MM.1S (cell line): ENCODE results near the gene USP10.
A peak's percentile ranks its signal among the peaks of the same experiment; 100 is the strongest.

Source experiments
- DNase-seq: peaks from one replicate; pipeline ENCODE4 v3.0.0-alpha.2; 2015
- H2AFZ ChIP-seq: fragments of 300-600 bp; sonication (generic); 2 replicates; pipeline ENCODE4 v1.6.0; 2016; ENCODE audit warnings: antibody characterized with exemption, low read length
- H3F3A ChIP-seq: fragments of 300-600 bp; sonication (generic); 2 replicates; pipeline ENCODE4 v1.6.1; 2016; ENCODE audit warnings: mild to moderate bottlenecking, antibody characterized with exemption, low read length, moderate library complexity, mixed read lengths; ENCODE audit not compliant: insufficient read depth
- H3K27ac ChIP-seq: fragments of 300-600 bp; sonication (generic); 2 replicates; pipeline ENCODE4 v1.5.1; 2016; ENCODE audit warnings: mild to moderate bottlenecking, low read length
- H3K27me3 ChIP-seq: fragments of 300-600 bp; sonication (generic); replicated peaks from 2 replicates; pipeline ENCODE4 v1.6.0; 2016; ENCODE audit warnings: low read length; ENCODE audit not compliant: insufficient read depth
- H3K36me3 ChIP-seq: fragments of 300-600 bp; sonication (generic); replicated peaks from 2 replicates; pipeline ENCODE4 v1.6.1; 2016; ENCODE audit warnings: mild to moderate bottlenecking, low read length, mixed read lengths; ENCODE audit not compliant: insufficient read depth
- H3K4me1 ChIP-seq: fragments of 300-600 bp; sonication (generic); 2 replicates; pipeline ENCODE4 v1.6.1; 2016; ENCODE audit warnings: low read length, mixed read lengths
- H3K4me2 ChIP-seq: fragments of 300-600 bp; sonication (generic); 2 replicates; pipeline ENCODE4 v1.6.0; 2016; ENCODE audit warnings: low read depth, low read length
- H3K4me3 ChIP-seq: fragments of 300-600 bp; sonication (generic); 2 replicates; pipeline ENCODE4 v1.5.1; 2016; ENCODE audit warnings: low read length, mixed read lengths
- H3K79me2 ChIP-seq: fragments of 300-600 bp; sonication (generic); 2 replicates; pipeline ENCODE4 v1.6.1; 2016; ENCODE audit warnings: mixed run types, low read length, mixed read lengths
- H3K9ac ChIP-seq: fragments of 300-600 bp; sonication (generic); 2 replicates; pipeline ENCODE4 v1.6.1; 2016; ENCODE audit warnings: low read length, mixed read lengths
- H3K9me2 ChIP-seq: fragments of 300-600 bp; sonication (generic); replicated peaks from 2 replicates; pipeline ENCODE4 v1.6.1; 2016; ENCODE audit warnings: mild to moderate bottlenecking, low read length, mixed read lengths; ENCODE audit not compliant: insufficient read depth
- H3K9me3 ChIP-seq: fragments of 300-600 bp; sonication (generic); replicated peaks from 2 replicates; pipeline ENCODE4 v1.6.1; 2016; ENCODE audit warnings: mild to moderate bottlenecking, low read length, mixed read lengths; ENCODE audit not compliant: insufficient read depth
- H4K20me1 ChIP-seq: fragments of 300-600 bp; sonication (generic); 2 replicates; pipeline ENCODE4 v1.6.1; 2016; ENCODE audit warnings: mild to moderate bottlenecking, low read length, moderate library complexity, mixed read lengths; ENCODE audit not compliant: insufficient read depth
- EZH2 ChIP-seq: fragments of 300-600 bp; sonication (generic); optimal IDR thresholded peaks from 2 replicates; pipeline ENCODE3; 2017; ENCODE audit warnings: low read depth, mild to moderate bottlenecking, antibody characterized with exemption, low read length, mixed read lengths
- EZH2phosphoT487 ChIP-seq: fragments of 300-600 bp; sonication (generic); IDR thresholded peaks from 2 replicates; pipeline ENCODE4 v1.6.1; 2018; ENCODE audit warnings: antibody characterized with exemption, low read length
- TF ChIP-seq, protein P1 (sequence below): fragments of 300-600 bp; sonication (generic); IDR thresholded peaks from 2 replicates; pipeline ENCODE4 v1.5.1; 2016; ENCODE audit warnings: antibody characterized with exemption, low read length, mixed read lengths

USP10 gene

DNA sequence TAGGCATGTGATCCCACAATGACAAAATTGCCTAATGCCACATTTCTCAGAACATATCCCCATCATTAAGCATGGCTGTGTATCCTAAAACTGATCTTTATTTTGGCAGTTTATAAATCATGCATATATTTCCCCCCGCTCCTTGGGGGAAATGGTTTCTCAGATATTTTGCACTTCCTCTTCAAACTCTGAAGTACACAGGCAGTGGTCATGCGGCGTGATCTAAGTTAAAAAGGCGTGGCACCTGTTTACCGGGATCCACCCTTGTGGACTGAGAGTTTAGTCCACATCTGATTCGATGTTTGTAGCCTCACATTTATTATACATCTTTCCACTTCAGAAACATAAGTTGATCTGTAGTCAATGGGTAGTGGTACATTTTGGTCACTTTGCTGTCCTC lies 51.4 kb downstream of the USP10 start:
- Histone ChIP-seq H3K36me3 (no peaks in the 10 kb centered on the region), H3K27me3 (no peaks in the 10 kb centered on the region), H4K20me1 (0 out of 2 replicates have a peak, but pooled peaks cover 11% of the 10 kb centered on the region), H3K9ac (no peak overlapping the region), H3F3A (peaks cover 7% of the 10 kb centered on the region; the same call in 1 of the 2 replicates), H3K9me3 (no peaks in the 10 kb centered on the region), H3K27ac (no peak overlapping the region), H3K9me2 (no peaks in the 10 kb centered on the region), H3K79me2 (peaks cover 22% of the 10 kb centered on the region), H2AFZ (no peak overlapping the region), H3K4me3 (no peak overlapping the region), H3K4me2 (no peak overlapping the region), H3K4me1 (peaks cover 15% of the 10 kb centered on the region)
- no peak for DNase-seq
- TF ChIP-seq, protein P1, sequence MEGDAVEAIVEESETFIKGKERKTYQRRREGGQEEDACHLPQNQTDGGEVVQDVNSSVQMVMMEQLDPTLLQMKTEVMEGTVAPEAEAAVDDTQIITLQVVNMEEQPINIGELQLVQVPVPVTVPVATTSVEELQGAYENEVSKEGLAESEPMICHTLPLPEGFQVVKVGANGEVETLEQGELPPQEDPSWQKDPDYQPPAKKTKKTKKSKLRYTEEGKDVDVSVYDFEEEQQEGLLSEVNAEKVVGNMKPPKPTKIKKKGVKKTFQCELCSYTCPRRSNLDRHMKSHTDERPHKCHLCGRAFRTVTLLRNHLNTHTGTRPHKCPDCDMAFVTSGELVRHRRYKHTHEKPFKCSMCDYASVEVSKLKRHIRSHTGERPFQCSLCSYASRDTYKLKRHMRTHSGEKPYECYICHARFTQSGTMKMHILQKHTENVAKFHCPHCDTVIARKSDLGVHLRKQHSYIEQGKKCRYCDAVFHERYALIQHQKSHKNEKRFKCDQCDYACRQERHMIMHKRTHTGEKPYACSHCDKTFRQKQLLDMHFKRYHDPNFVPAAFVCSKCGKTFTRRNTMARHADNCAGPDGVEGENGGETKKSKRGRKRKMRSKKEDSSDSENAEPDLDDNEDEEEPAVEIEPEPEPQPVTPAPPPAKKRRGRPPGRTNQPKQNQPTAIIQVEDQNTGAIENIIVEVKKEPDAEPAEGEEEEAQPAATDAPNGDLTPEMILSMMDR, result no peak
- TF ChIP-seq EZH2 (no peak), EZH2phosphoT487 (no peak)

GRCh38 chr16:84751947-84752346 lies 52.1 kb downstream of the USP10 start:
- peaks cover 24% of the 10 kb centered on the region for H3K79me2 ChIP-seq
- no peak overlapping the region for H3K9ac ChIP-seq
- no peaks in the 10 kb centered on the region for H3K9me3 ChIP-seq
- no peaks in the 10 kb centered on the region for H3K36me3 ChIP-seq
- no peak overlapping the region for H3K27ac ChIP-seq
- no peaks in the 10 kb centered on the region for H3K9me2 ChIP-seq
- H4K20me1 ChIP-seq, result 0 out of 2 replicates have a peak, but pooled peaks cover 11% of the 10 kb centered on the region
- H3K4me1 ChIP-seq, result peaks cover 15% of the 10 kb centered on the region
- H3K27me3 ChIP-seq, result no peaks in the 10 kb centered on the region
- H3F3A ChIP-seq, result peaks cover 7% of the 10 kb centered on the region; the same call in 1 of the 2 replicates
- peak; percentile 33 for DNase-seq
- no peak overlapping the region for H2AFZ ChIP-seq
- H3K4me2 ChIP-seq, result no peak overlapping the region
- TF ChIP-seq EZH2 (no peak), EZH2phosphoT487 (no peak)
- TF ChIP-seq, protein P1, result no peak
- H3K4me3 ChIP-seq, result no peak overlapping the region

GRCh38 chr16:84752600-84752999 lies 52.8 kb downstream of the USP10 start:
- Histone ChIP-seq H3K9me2 (no peaks in the 10 kb centered on the region), H3K27me3 (no peaks in the 10 kb centered on the region), H3K9ac (no peak overlapping the region), H3K79me2 (peaks cover 23% of the 10 kb centered on the region), H2AFZ (no peak overlapping the region), H3K4me3 (no peak overlapping the region), H3K9me3 (no peaks in the 10 kb centered on the region), H3K27ac (no peak overlapping the region), H4K20me1 (0 out of 2 replicates have a peak, but pooled peaks cover 11% of the 10 kb centered on the region), H3K36me3 (no peaks in the 10 kb centered on the region), H3F3A (peaks cover 7% of the 10 kb centered on the region; the same call in 1 of the 2 replicates), H3K4me2 (no peak overlapping the region), H3K4me1 (peaks cover 15% of the 10 kb centered on the region)
- TF ChIP-seq EZH2phosphoT487 (no peak), EZH2 (no peak)
- TF ChIP-seq, protein P1, result no peak
- no peak for DNase-seq
